ENCODE data around the gene MED13L.

MED13L gene

GRCh38 chr12:116077431-116077830, 200.1 kb downstream of the MED13L start:
- DNase-seq (ENCODE audit: low spot score) = no peak

GRCh38 chr12:116076399-116076798, 201.1 kb downstream of the MED13L start:
- no peak overlapping the region for H3K27ac ChIP-seq
- H3K4me3 ChIP-seq = no peak overlapping the region
- no peak for DNase-seq (ENCODE audit: low spot score)
- no peak for TF ChIP-seq CTCF (IDR thresholded peaks at IDR 0.05)

More at GRCh38 chr12:116077431-116077830, 200.1 kb downstream of the MED13L start:
- H3K4me3 ChIP-seq = no peak overlapping the region
- no peak overlapping the region for H3K27ac ChIP-seq
- TF ChIP-seq CTCF (IDR thresholded peaks at IDR 0.05) = no peak

- Histone ChIP-seq H3K4me3 (no peak overlapping the region), H3K27ac (no peak overlapping the region)
- DNase-seq (ENCODE audit: low spot score) = no peak
- TF ChIP-seq CTCF (IDR thresholded peaks at IDR 0.05) = no peak
Measured at GRCh38 chr12:116074686-116075085, 202.8 kb downstream of the MED13L start.

- Histone ChIP-seq H3K27ac (no peak overlapping the region), H3K4me3 (no peak overlapping the region)
- no peak for DNase-seq (ENCODE audit: low spot score)
- no peak for TF ChIP-seq CTCF (IDR thresholded peaks at IDR 0.05)
Measured at GRCh38 chr12:116071555-116072230, 205.8 kb downstream of the MED13L start.

- no peak for TF ChIP-seq CTCF (IDR thresholded peaks at IDR 0.05)
- DNase-seq (ENCODE audit: low spot score) = no peak
- no peak overlapping the region for H3K4me3 ChIP-seq
- H3K27ac ChIP-seq = no peak overlapping the region
Measured at GRCh38 chr12:116070444-116070843, 207.0 kb downstream of the MED13L start.

GRCh38 chr12:116069943-116070342, 207.6 kb downstream of the MED13L start:
- TF ChIP-seq CTCF (IDR thresholded peaks at IDR 0.05) = no peak
- Histone ChIP-seq H3K27ac (no peak overlapping the region), H3K4me3 (no peak overlapping the region)
- no peak for DNase-seq (ENCODE audit: low spot score)

GRCh38 chr12:116068853-116069252, 208.6 kb downstream of the MED13L start:
- no peak for TF ChIP-seq CTCF (IDR thresholded peaks at IDR 0.05)
- Histone ChIP-seq H3K27ac (no peak overlapping the region), H3K4me3 (no peak overlapping the region)
- no peak for DNase-seq (ENCODE audit: low spot score)

Data from coronary artery (tissue), 2 donors.